NB4 (cell line): ENCODE data around the gene RBP2.
A peak's percentile ranks its signal among the peaks of the same experiment; 100 is the strongest.

ENCODE experiments used
- DNase-seq: peaks from one replicate; pipeline ENCODE4 v3.0.0; 2010; ENCODE audit warnings: low read depth
- H3K4me3 ChIP-seq: one replicate; pipeline ENCODE4 v1.5.1; 2011; ENCODE audit warnings: mild to moderate bottlenecking, low read depth, low read length, moderate library complexity
- MYC ChIP-seq: IDR thresholded peaks from 2 replicates; pipeline ENCODE4 v1.6.1; 2011; ENCODE audit warnings: low read depth, low read length
- POLR2A ChIP-seq: IDR thresholded peaks from 2 replicates; pipeline ENCODE4 v1.6.1; 2011; ENCODE audit warnings: mild to moderate bottlenecking; ENCODE audit not compliant: insufficient read length; ENCODE audit errors: extremely low read depth
- TF ChIP-seq, protein P1 (sequence below): IDR thresholded peaks from 2 replicates; pipeline ENCODE4 v1.6.1; 2011; ENCODE audit warnings: low read depth, low read length
- TF ChIP-seq, protein P2 (sequence below): IDR thresholded peaks from one replicate; pipeline ENCODE4 v1.5.1; 2012; ENCODE audit warnings: low read depth, low read length

The RBP2 gene

DNA sequence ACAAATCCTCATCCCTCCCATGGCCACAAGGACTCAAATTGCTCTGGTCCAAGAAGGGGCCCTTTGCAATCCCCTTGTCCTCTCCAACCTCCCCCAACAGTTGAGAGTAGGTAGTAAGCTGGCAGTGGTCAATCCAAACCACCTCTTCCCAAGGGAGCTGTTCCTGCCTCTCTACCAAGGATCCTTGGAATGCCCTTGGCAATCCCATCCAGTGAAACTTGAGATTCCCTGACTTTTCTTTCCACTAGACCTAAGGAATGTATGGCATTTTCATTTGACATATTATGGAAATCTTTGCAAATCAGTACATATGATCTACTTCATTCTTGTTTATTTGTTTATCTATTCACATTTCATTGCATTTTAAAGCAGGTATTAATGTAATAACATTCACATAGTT lies 4.8 kb upstream of the RBP2 start:
- no peak for DNase-seq
- TF ChIP-seq, protein P1, sequence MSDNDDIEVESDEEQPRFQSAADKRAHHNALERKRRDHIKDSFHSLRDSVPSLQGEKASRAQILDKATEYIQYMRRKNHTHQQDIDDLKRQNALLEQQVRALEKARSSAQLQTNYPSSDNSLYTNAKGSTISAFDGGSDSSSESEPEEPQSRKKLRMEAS, result no peak
- TF ChIP-seq, protein P2, sequence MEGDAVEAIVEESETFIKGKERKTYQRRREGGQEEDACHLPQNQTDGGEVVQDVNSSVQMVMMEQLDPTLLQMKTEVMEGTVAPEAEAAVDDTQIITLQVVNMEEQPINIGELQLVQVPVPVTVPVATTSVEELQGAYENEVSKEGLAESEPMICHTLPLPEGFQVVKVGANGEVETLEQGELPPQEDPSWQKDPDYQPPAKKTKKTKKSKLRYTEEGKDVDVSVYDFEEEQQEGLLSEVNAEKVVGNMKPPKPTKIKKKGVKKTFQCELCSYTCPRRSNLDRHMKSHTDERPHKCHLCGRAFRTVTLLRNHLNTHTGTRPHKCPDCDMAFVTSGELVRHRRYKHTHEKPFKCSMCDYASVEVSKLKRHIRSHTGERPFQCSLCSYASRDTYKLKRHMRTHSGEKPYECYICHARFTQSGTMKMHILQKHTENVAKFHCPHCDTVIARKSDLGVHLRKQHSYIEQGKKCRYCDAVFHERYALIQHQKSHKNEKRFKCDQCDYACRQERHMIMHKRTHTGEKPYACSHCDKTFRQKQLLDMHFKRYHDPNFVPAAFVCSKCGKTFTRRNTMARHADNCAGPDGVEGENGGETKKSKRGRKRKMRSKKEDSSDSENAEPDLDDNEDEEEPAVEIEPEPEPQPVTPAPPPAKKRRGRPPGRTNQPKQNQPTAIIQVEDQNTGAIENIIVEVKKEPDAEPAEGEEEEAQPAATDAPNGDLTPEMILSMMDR, result no peak
- no peak for TF ChIP-seq MYC
- no peak for TF ChIP-seq POLR2A
- no peak overlapping the region for H3K4me3 ChIP-seq

DNA sequence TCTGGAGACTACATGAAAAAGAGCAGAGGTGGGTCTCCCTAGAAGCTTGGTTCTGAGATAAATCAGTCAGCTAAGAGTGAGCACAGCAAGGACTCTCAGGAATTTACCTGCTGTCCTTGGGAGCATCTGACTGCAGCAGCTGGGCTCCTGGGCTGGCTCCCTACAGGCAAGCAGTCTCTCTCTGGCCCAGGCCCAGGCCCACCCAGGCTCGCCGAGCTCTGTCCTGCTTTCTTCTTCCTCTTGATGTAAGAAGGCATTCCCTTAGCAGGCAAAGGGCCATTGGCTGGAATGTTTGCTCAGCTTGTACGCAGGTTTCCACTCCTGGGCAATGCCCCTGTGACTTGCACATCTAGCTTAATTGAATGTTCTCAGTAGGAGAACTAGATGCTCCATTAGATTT lies 4.3 kb upstream of the RBP2 start:
- H3K4me3 ChIP-seq, result no peak overlapping the region
- no peak for DNase-seq
- TF ChIP-seq, protein P1, result no peak
- TF ChIP-seq POLR2A (no peak), MYC (no peak)

DNA sequence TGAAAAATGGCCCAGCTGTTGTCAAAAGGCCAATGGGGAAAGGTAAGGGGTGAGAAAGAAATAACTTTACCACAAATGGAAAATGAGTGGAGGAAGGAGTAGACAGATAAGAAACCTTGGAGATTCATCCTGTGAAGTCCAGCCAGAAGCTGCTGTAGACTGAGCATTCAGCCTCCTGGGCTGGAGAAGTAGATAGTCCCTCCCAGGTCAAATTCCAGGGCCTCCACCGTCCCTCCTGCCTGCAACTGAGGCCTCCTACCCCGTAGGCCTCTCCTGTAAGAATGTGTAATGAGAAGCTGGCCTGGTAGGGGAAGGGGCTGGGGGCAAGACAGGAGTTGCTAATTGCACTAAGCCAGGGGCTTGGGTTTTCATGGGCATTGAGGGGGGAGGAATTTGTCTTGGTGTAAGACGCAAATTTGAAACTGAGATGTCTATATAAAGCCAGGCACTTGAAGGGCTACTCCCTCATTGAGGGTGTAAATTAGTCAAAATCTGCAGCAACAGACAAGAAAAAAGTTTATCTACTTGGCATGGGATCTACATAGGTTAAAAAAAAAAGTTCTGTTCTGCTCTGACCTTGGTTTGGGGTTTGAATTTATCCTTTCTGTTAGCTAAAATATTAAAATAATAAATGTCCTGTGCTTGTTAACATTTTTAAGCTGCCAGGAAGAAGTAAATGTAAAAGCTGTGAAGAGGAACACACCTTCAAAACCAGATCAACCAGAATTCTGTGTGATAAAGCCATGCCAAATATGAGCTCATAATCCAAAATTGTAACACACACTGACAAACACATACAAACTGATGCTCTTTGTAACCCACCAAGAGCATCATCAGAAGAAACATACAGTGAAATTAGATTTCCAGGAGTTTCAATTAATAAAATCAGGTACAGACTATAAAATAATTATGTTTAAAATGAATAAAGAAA lies 1.7 kb upstream of the RBP2 start:
- TF ChIP-seq MYC, result no peak
- TF ChIP-seq, protein P2, result no peak
- TF ChIP-seq, protein P1, result no peak
- no peak for TF ChIP-seq POLR2A
- no peak for DNase-seq

DNA sequence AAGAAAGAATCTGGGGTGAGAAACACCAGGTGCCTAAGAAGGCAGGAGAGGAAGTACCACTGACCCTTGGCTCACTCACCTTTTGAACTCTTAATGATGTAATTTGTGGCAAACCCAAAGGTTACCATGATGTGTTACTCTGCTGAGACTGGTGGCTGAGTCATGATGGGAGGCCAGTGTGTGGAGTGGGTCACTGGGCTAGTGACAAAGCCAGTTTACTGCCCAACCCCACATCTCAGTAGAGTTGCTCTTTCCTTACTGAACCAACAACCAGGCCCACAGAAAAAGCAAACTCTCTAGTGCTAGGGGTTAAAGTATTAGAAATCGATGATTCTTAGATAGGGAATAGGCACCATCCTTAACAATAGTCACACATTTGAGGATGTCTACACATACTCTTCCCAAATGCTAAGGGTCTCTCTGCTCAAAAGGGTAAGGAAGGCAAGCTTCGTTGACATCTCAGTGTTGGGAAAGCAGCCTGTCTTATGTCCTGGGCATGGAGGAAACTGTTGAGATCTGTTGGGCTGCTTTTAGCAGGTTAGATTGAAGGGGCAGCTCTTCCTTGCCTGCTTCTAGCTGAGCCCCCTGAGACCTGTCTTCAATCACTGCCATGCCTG lies 3.1 kb downstream of the RBP2 start:
- DNase-seq, result peak; percentile 3
- H3K4me3 ChIP-seq, result no peak overlapping the region
- TF ChIP-seq, protein P2, result no peak
- no peak for TF ChIP-seq POLR2A
- TF ChIP-seq, protein P1, result no peak

More for the DNA sequence above, 1.7 kb upstream of the RBP2 start:
- H3K4me3 ChIP-seq, result no peak overlapping the region

DNA sequence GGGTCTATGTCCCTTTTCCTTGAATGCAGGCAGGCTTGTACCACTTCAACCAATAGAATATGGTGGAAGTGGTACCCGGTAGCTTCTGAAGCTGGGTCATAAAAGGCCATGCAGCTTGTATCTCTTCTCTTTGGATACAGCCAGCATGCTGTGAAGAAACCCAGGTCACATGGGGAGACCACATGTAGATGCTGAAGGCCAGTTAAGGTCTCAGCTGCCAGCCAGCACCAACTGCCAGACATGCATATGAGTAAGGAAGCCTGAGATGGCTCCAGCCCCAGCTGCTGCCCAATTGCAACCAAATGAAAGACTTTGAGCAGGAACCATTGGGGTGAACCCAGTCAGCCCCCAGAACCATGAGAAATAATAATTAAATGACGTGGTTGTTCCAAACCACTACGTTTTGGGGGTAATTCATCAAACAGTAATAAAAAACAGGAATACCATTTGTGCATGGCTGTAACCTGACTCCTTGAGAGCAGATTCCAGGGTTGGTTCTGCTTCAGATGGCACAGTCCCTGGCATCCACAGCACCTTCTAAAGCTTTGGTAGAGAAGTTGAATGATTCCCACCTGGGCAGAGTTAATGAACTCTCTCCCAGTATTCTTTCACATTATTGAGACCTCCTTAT lies 3.8 kb downstream of the RBP2 start:
- no peak overlapping the region for H3K4me3 ChIP-seq
- TF ChIP-seq MYC, result no peak
- no peak for TF ChIP-seq POLR2A
- TF ChIP-seq, protein P2, result no peak
- TF ChIP-seq, protein P1, result no peak
- no peak for DNase-seq

DNA sequence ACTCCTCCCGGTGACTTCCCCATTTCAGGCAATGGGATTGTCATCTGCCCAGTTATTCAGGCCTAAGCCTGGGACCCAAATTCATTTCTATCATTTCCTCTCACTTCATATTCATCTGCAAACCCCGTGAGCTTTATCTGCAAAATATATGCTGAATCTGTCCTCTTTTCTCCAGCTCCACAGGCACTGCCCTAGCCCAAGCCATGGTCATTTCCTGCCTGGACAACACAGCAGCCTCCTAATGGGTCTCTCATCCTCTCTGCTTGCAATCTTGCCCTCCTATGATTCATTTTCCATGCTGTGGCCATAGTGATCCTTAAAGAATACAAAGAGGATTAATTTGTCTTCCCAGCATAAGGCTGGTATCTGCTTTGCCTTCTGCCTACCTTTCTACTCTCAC lies 6.1 kb downstream of the RBP2 start:
- no peak overlapping the region for H3K4me3 ChIP-seq
- DNase-seq, result no peak
- TF ChIP-seq POLR2A, result no peak
- TF ChIP-seq, protein P1, result no peak
